Tibial nerve (tissue), 4 donors: Measurements from ENCODE around the gene NPAS1. TPM values are rescaled to one million over a fixed set of nuclear protein-coding genes. Genes with fewer than 3 reads are reported as not detected.
A peak's percentile ranks its signal among the peaks of the same experiment; 100 is the strongest.

ENCODE experiments used
- DNase-seq, 2 donors: peaks; one replicate each; pipeline ENCODE4 v3.0.0-alpha.2; 2019; ENCODE audit warnings: low spot score in 2 of 2
- H3K27ac ChIP-seq, 4 donors: fragments of 200-600 bp; sonication (generic) in 3 of 4; one replicate each; pipeline ENCODE4 v1.5.1; 2017 to 2019; ENCODE audit warnings: mild to moderate bottlenecking in 1 of 4
- H3K27me3 ChIP-seq, 2 donors: fragments of 200-600 bp; sonication (generic) in 1 of 2; one replicate each; pipeline versions ENCODE4 v1.5.1 to v1.6.0; 2017 to 2019
- H3K36me3 ChIP-seq, 3 donors: fragments of 200-600 bp; sonication (generic); one replicate each; pipeline ENCODE4 v1.5.1; 2018 to 2019
- H3K4me1 ChIP-seq, 4 donors: fragments of 200-600 bp; sonication (generic) in 3 of 4; one replicate each; pipeline ENCODE4 v1.5.1; 2017 to 2019
- H3K4me3 ChIP-seq, 4 donors: fragments of 200-600 bp; sonication (generic) in 3 of 4; one replicate each; pipeline ENCODE4 v1.5.1; 2017 to 2019; ENCODE audit warnings: mild to moderate bottlenecking in 1 of 4, moderate library complexity in 1 of 4
- H3K9me3 ChIP-seq, 4 donors: fragments of 200-600 bp; sonication (generic) in 3 of 4; one replicate each; pipeline ENCODE4 v1.5.1; 2017 to 2019
- CTCF ChIP-seq, 5 experiments: fragments of 200-600 bp in 3 of 5; fragments of 450-650 bp in 2 of 5; sonication (generic) in 3 of 5; IDR thresholded peaks; one replicate each; pipeline ENCODE4 v1.5.1; 2016 to 2019; ENCODE audit warnings: antibody characterized with exemption in 5 of 5, mild to moderate bottlenecking in 3 of 5, moderate library complexity in 2 of 5
- EP300 ChIP-seq, 2 donors: sonication (generic); formaldehyde crosslinking; IDR thresholded peaks; one replicate each; pipeline ENCODE4 v1.6.1; 2017; ENCODE audit warnings: antibody characterized with exemption in 2 of 2, mild to moderate bottlenecking in 1 of 2
- POLR2A ChIP-seq, 2 donors: fragments of 450-650 bp; IDR thresholded peaks; one replicate each; pipeline ENCODE4 v1.6.1; 2017; ENCODE audit warnings: antibody characterized with exemption in 2 of 2, mild to moderate bottlenecking in 2 of 2, moderate library complexity in 2 of 2
- WGBS, 2 donors: methylation state at CpG; one replicate each; pipeline ENCODE4 v1.1.5; 2018; 5-methylcytosine and 5-hydroxymethylcytosine counted together
- total RNA-seq, 4 donors: library from RNA; depleted of rRNA; stranded (reverse); fragments of >200 nt; gene quantifications; one replicate each; pipeline ENCODE4 v1.1.0, GENCODE V29; 2016

NPAS1 gene
- total RNA-seq, result under 1 TPM in 2 of 4 donors, not detected in 2; 0.39 to 0.42 TPM

GRCh38 chr19:47019431-47020041 is at the start of gene NPAS1:
Gene NPAS1 (plus strand): TSS chr19:47019837. CDS start chr19:47021048, 1,211 bp downstream.
- no peak for DNase-seq
- TF ChIP-seq EP300 (IDR thresholded peaks at IDR 0.05) (no peak), POLR2A (IDR thresholded peaks at IDR 0.05) (no peak), CTCF (IDR thresholded peaks at IDR 0.05) (no peak)
- Histone ChIP-seq H3K9me3 (no peaks in the 10 kb centered on the region), H3K36me3 (no peaks in the 10 kb centered on the region), H3K27me3 (peaks cover 0 to 45% of the 10 kb centered on the region in 2 donors), H3K4me3 (peak within 1 kb of the TSS in 3 of 4 donors; percentile 4 to 33 (median 12)), H3K27ac (no peak within 1 kb of the TSS), H3K4me1 (peaks cover 0 to 42% (median 17%) of the 10 kb centered on the region in 4 donors)
- WGBS, 2 donors, result 5 to 12% methylated on average over 13 to 30 of the region's 58 CpGs

- Histone ChIP-seq H3K9me3 (no peaks in the 10 kb centered on the region), H3K27me3 (no peaks in the 10 kb centered on the region), H3K4me1 (peaks cover 0 to 67% (median 30%) of the 10 kb centered on the region in 4 donors), H3K4me3 (no peak overlapping the region), H3K27ac (no peak overlapping the region), H3K36me3 (no peaks in the 10 kb centered on the region)
- TF ChIP-seq CTCF (IDR thresholded peaks at IDR 0.05) (no peak), EP300 (IDR thresholded peaks at IDR 0.05) (no peak), POLR2A (IDR thresholded peaks at IDR 0.05) (no peak)
- no peak for DNase-seq
- WGBS, 2 donors, result 73 to 78% methylated on average over 9 of the region's 9 CpGs
Measured at GRCh38 chr19:46970815-46971214, 48.8 kb upstream of the NPAS1 start.

GRCh38 chr19:46972311-46972710 is 47.3 kb upstream of the NPAS1 start:
- Histone ChIP-seq H3K27ac (peak overlapping the region in 2 of 4 donors; percentile 25 to 73), H3K9me3 (no peaks in the 10 kb centered on the region), H3K4me1 (peaks cover 9 to 75% (median 44%) of the 10 kb centered on the region in 4 donors), H3K27me3 (no peaks in the 10 kb centered on the region), H3K4me3 (no peak overlapping the region), H3K36me3 (no peaks in the 10 kb centered on the region)
- no peak for DNase-seq
- TF ChIP-seq EP300 (IDR thresholded peaks at IDR 0.05) (peak in 1 of 2 donors; percentile 53), CTCF (IDR thresholded peaks at IDR 0.05) (no peak)
- 71 to 77% methylated on average over 7 of the region's 7 CpGs for WGBS, 2 donors

GRCh38 chr19:46974181-46974580 is 45.5 kb upstream of the NPAS1 start:
- no peak overlapping the region for H3K4me3 ChIP-seq
- TF ChIP-seq CTCF (IDR thresholded peaks at IDR 0.05) (no peak), EP300 (IDR thresholded peaks at IDR 0.05) (no peak), POLR2A (IDR thresholded peaks at IDR 0.05) (no peak)
- no peaks in the 10 kb centered on the region for H3K9me3 ChIP-seq
- DNase-seq, result no peak
- peak overlapping the region in 2 of 4 donors; percentile 85 to 92 for H3K27ac ChIP-seq
- peaks cover 9 to 79% (median 46%) of the 10 kb centered on the region in 4 donors for H3K4me1 ChIP-seq
- no peaks in the 10 kb centered on the region for H3K36me3 ChIP-seq
- no peaks in the 10 kb centered on the region for H3K27me3 ChIP-seq
- 97% methylated on average over 4 of the region's 4 CpGs for WGBS, 2 donors

- Histone ChIP-seq H3K4me3 (no peak overlapping the region), H3K27me3 (no peaks in the 10 kb centered on the region), H3K27ac (peak overlapping the region; percentile 35 to 92 (median 70)), H3K9me3 (no peaks in the 10 kb centered on the region), H3K36me3 (no peaks in the 10 kb centered on the region), H3K4me1 (peaks cover 9 to 90% (median 46%) of the 10 kb centered on the region in 4 donors)
- TF ChIP-seq POLR2A (IDR thresholded peaks at IDR 0.05), result no peak
- no peak for TF ChIP-seq CTCF (IDR thresholded peaks at IDR 0.05)
- TF ChIP-seq EP300 (IDR thresholded peaks at IDR 0.05), result no peak
- WGBS, 2 donors, result 46 to 55% methylated on average over 15 to 16 of the region's 16 CpGs
- no peak for DNase-seq
Measured at GRCh38 chr19:46975011-46975924, 44.4 kb upstream of the NPAS1 start.
